WERI-Rb-1 (cell line): ENCODE data around the gene DCDC2.

Experiments used
- DNase-seq: peaks from one replicate; pipeline ENCODE4 v3.0.0-alpha.2; 2020
- H3K27ac ChIP-seq: fragments of 250-450 bp; sonication (Bioruptor Pico); 2 replicates; pipeline ENCODE4 v1.5.1; 2020; ENCODE audit warnings: mild to moderate bottlenecking, moderate library complexity
- H3K27me3 ChIP-seq: fragments of 250-450 bp; sonication (Bioruptor Pico); 2 replicates; pipeline ENCODE4 v1.5.1; 2021; ENCODE audit warnings: mild to moderate bottlenecking, low read depth, moderate library complexity; ENCODE audit not compliant: insufficient read depth, severe bottlenecking
- H3K36me3 ChIP-seq: fragments of 250-450 bp; sonication (Bioruptor Pico); 2 replicates; pipeline ENCODE4 v1.5.1; 2020; ENCODE audit warnings: mild to moderate bottlenecking, moderate library complexity
- H3K4me3 ChIP-seq: 2 replicates; pipeline ENCODE4 v1.5.1; 2011; ENCODE audit warnings: low read depth, mild to moderate bottlenecking, control low read depth, low read length
- H3K9me3 ChIP-seq: fragments of 250-450 bp; sonication (Bioruptor Pico); 2 replicates; pipeline ENCODE4 v1.5.1; 2021; ENCODE audit warnings: mild to moderate bottlenecking, moderate library complexity; ENCODE audit not compliant: severe bottlenecking
- TF ChIP-seq, protein P1 (sequence below): IDR thresholded peaks from 2 replicates; pipeline ENCODE4 v1.5.1; 2011; ENCODE audit warnings: low read depth, mild to moderate bottlenecking, control low read depth, inconsistent platforms, low read length

DCDC2 gene

DNA sequence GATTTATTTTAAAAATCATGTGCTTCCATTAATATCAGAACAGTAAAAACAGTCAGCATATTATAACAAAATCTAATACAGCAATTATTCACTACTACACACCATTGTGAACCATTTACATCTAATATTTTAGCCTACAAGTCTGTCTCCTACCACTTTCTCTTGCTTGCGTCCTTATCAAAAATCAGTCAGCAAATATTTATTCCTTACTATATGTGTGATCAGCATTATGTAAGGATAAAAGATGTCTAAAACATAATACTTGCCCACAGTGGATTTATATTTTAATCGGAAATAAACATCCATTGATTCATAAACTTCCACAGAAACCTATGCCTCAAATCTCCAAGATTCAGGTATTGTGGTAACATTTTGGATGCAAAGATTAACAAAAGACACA is 132.0 kb downstream of the DCDC2 start:
- no peak overlapping the region for H3K4me3 ChIP-seq
- TF ChIP-seq, protein P1, sequence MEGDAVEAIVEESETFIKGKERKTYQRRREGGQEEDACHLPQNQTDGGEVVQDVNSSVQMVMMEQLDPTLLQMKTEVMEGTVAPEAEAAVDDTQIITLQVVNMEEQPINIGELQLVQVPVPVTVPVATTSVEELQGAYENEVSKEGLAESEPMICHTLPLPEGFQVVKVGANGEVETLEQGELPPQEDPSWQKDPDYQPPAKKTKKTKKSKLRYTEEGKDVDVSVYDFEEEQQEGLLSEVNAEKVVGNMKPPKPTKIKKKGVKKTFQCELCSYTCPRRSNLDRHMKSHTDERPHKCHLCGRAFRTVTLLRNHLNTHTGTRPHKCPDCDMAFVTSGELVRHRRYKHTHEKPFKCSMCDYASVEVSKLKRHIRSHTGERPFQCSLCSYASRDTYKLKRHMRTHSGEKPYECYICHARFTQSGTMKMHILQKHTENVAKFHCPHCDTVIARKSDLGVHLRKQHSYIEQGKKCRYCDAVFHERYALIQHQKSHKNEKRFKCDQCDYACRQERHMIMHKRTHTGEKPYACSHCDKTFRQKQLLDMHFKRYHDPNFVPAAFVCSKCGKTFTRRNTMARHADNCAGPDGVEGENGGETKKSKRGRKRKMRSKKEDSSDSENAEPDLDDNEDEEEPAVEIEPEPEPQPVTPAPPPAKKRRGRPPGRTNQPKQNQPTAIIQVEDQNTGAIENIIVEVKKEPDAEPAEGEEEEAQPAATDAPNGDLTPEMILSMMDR, result no peak
- H3K36me3 ChIP-seq, result no peaks in the 10 kb centered on the region
- H3K27ac ChIP-seq, result no peak overlapping the region
- no peaks in the 10 kb centered on the region for H3K27me3 ChIP-seq
- no peak for DNase-seq
- H3K9me3 ChIP-seq, result no peaks in the 10 kb centered on the region

DNA sequence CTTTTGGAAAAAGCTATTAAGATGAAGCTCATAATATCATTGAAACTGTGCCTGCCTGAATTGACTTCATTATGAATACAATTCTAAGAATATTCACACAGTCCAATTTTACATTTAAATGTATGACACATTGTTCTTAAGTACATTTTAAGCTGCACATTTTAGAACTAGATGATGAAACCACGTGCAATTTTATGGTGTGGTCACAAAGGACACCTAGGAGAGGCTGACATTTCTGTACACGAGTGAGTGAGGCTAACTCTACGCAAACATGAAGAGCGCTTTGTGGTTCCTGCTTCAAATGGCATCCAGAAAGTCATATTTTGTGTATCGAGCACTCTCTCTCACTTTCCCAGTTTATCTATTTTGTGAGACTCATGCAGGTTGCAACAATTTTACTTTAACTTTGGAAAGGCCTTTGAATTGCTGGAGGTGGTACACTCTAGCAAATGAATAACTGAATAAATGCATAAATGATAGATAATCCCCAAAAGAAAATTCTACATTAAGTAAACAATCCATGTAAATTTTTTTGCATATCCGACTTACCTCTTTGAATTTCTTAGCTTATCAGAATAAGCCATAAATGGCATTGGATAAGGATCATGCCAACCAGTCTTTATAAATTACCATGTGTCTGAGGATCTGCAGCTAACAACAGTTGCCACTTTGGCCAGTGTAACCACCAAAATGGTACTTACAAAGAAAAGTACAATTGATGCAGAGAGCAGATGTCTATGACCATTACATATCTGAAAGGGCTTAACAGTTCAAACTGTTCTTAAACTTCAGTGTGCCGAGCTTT is 134.5 kb downstream of the DCDC2 start:
- Histone ChIP-seq H3K9me3 (no peaks in the 10 kb centered on the region), H3K36me3 (no peaks in the 10 kb centered on the region), H3K27ac (no peak overlapping the region), H3K4me3 (no peak overlapping the region), H3K27me3 (no peaks in the 10 kb centered on the region)
- DNase-seq, result no peak
- TF ChIP-seq, protein P1, result no peak

DNA sequence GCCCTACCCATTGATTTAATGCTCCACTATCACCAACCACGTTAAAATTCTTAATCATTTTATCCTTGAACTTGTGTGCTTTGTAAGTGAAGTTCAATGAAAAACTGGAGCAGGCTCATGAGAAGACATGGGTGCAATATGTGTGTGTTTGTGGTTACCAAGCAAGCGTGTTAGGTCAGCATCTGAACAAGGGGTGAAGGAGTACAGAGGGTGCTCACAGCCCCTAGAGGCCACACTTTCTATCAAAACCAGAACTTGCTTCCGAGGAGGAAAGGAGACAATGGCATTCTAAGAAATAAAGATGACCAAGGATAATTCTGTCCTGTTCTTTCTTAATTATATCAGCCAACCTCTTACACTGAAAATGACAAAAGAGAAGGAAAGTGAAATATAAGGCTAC is 138.2 kb downstream of the DCDC2 start:
- no peak for DNase-seq
- H3K9me3 ChIP-seq, result no peaks in the 10 kb centered on the region
- H3K36me3 ChIP-seq, result no peaks in the 10 kb centered on the region
- TF ChIP-seq, protein P1, result no peak
- H3K4me3 ChIP-seq, result no peak overlapping the region
- no peaks in the 10 kb centered on the region for H3K27me3 ChIP-seq
- no peak overlapping the region for H3K27ac ChIP-seq

DNA sequence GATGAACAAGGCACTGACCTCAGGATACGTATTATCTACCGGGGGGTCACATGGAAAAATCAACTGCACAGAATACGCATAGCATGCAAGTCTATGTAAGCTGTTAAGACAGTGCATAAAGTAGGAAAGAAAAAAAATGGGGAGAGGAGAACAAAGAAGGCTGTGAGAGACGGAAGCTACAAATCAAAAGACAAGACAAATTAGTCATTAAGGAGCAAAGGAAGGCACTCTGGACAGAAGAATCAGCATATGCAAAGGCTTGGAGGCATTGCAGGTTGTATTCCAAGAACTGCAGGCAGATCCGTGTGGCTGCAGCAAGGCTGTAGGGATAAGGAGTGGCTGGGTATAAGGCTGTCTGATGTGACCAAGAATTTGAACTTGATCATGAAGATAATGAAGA is 142.9 kb downstream of the DCDC2 start:
- H3K27me3 ChIP-seq, result no peaks in the 10 kb centered on the region
- TF ChIP-seq, protein P1, result no peak
- H3K4me3 ChIP-seq, result no peak overlapping the region

DNA sequence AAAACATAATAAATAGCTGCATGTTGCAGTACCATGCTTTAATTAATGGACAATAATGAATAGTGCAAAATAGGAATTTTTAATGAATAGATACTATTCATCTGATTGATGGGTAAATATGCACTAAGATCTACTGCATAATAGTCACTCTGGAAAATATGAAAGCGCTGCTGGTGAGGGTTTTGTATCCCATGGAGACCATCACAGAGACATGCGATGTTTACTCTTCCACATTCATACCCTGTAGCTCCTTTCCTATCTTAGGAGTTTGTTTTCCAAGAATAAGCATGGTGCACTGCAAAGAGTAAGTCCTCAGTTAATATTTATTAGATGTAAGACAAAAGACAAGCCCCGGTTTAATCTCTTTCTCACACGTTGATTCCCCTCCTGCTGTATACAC is 150.4 kb downstream of the DCDC2 start:
- no peak for DNase-seq
- no peaks in the 10 kb centered on the region for H3K36me3 ChIP-seq
- H3K4me3 ChIP-seq, result no peak overlapping the region
- H3K9me3 ChIP-seq, result no peaks in the 10 kb centered on the region
- TF ChIP-seq, protein P1, result no peak
- H3K27ac ChIP-seq, result no peak overlapping the region
- H3K27me3 ChIP-seq, result no peaks in the 10 kb centered on the region

More for the DNA sequence above, 142.9 kb downstream of the DCDC2 start:
- Histone ChIP-seq H3K36me3 (no peaks in the 10 kb centered on the region), H3K27ac (no peak overlapping the region), H3K9me3 (no peaks in the 10 kb centered on the region)
- no peak for DNase-seq
